ENCODE results near the gene FMOD.
"Not testable (repeated sequence)": the region's sequence is repeated elsewhere in the genome, so short reads cannot be mapped to it uniquely, and the experiment has no call there.

FMOD gene

DNA sequence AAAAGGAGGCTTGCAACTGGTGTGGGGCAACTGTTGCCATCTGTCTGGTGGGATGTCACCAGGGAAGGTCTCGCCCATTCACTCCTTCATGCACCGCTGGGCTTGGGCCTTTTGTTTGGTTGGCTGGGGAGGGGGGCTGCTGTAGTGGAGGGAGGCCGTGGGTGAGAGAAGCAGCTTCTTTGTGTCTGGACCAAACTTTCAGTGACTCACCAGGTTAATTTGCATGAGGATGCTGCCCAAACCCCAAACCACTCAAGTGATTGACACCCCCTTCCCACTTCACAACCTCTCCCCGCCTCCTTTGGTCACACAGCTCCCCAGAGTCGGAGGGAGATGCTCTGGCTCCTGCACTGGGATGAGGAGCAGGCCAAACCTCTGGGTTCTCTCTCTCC lies 25.9 kb downstream of the FMOD start:
- no peak for DNase-seq

DNA sequence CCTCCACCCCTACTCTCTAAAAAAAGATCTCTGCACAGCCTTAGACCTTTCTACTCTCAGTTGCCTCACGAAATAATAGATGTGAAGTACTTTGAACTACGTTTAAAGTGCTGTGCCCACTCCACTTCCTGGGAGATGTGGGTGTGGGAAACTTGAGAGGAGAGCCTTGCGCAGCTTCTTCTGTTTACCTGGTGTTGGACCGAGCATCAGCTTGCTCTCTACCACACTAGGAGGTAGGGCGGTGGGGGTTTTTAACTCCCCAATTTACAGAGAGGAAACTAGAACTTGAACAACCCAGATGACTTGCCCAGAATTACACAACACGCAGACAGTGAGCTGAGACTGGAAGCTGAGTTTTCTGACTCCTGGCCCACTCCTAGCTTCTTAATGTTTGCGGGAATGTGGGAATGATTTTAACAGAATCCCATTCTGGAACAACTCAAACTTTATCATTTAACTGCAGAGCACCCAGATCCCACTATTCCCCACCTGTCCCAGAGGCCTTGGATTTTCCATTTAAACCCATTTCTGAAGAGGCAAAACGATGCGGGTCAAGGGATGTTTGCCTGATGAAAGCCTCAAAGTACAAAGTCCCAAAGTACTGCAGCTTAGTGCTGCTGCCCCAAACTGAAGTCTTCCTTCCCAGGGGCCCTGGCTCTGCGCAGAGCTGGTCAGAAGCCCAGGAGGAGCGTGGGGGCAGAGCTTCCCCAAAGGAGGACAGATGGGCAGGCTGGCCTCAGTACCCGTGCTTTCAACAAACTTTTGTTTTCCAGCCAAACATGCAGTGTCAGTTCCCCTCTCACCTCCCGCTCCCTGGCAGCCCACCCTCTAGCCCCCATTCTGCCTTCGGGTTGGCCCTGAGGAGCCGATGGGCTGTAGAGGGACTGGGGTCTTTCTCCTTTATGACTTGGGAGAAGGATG lies 26.6 kb downstream of the FMOD start:
- no peak for DNase-seq

DNA sequence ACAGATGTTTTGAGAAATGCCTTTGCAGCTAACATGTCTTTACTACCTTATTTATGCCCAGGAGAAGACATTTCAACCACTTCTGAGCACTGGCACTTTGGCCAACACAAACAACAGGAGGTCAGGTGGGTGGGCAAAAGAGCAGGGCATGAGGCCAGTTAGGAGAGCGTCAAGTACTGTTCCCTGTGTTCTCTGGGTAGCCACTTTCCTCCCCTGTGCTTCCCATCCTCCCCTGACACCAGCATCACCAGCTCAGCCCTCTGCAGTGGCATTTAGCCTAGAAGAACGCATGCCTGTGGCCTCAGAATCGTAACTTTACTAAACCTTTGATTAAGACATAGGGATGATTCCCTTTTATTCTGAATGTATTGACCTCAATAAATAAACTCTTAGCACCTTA lies 27.3 kb downstream of the FMOD start:
- no peak for DNase-seq

DNA sequence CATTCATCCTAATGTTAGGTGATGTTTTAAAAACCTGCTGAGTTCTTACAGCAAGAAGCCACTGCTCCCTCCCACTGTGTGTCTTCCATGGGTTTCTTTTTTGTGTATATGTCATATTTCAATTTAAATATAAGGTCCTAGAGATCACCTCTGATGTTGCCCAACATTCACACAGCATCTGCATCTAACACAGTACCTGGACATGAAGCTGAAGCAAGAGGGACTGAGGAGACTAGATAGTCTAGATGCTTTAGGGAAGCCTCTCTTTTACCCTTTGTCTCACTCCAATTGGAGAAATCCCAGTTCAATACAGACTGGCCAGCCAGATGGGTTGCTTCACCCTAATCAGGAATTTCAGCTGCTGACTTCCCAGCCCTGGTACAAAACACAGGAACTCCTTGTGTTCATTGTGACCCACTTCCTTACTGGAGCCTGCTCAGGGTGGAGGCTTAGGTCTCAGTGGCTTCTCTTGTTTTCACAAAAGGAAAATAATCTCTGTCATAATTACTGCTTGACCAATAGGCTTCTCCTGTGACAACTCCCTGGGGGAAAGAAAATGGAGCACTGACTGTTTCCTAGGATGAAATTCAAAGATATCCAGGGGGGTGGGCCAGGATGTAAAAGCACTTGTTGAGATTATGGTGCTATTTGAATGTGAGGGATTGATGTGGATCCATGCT lies 28.3 kb downstream of the FMOD start:
- DNase-seq = no peak

DNA sequence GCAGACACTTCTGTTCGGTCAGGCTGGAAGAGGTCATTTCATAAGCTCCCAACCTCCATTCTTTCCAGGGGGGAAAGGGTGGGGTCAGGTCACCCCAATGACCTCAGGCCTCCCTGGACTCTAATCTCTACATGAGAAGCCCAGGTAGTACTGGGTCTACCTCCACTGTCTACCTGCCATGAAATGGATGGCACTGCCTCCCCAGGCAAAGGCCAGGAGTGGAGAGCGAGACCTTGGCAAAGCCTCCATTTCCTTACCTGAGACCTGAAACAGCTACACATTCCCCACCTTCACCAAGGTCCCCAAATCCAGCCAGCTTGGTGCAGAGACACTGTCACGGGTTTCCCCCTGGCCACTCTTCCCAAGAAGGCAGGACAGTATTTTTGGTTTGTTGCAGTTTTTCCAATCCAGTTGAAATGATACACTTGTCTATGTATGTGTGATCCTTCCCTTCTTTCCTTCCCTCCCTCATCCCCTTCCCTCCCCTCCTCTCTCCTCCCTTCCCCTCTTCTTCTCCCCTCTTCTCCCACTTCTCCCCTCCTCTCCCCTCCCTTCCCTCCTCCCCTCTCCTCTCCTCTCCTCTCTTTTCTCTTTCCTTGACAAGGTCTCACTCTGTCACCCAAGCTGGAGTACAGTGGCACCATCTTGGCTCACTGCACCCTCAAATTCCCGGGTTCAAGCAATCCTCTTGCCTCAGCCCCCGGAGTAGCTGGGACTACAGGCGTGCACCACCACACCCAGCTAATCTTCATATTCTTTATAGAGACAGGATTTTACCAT lies 29.5 kb downstream of the FMOD start:
- DNase-seq = no peak

DNA sequence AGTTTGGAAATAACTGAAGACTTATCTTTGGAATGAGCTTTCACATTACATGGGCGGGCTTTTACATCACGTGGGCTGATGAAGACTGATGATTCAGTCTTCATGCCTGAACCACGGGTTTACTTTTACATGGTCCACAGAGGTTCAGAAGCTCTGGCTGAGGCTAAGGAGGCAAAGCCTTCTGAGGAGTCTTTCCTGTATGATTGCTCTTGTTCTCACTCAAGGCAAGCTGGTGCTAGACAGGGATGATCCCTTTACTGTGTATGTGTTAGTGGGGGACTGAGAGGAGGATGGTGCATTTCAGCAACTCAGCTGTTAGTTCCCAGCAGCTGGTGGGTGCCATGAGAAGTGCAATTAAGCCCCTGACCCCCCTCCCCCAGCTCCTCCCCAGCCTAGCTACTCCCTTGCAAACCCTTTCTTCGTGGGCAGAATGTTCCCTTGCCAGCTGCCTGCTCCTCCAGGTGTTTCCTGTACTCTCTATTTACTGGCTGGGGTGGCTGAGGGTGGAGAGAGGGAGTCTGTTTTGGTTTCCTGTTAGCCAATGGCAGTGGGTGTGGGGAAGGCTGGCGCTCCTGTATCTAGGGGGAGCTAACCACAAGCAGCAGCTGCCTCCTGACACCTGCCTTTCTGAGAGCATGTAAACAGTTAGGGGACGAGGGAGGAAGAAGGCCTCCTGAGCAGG lies 30.2 kb downstream of the FMOD start:
- DNase-seq = no peak

DNA sequence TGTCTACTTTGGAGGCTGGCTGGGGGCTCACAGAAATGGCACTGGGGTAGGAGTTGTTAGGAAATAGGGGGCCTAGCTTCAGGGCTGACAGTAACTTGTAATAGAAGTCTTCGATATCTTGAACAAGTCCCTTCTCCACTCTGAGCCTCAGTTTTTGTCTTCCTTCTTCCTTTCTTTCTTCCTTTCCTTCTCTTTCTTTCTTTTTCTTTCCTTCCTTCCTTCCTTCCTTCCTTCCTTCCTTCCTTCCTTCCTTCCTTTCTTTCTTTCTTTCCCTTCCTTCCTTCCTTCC lies 32.7 kb downstream of the FMOD start:
- no peak for DNase-seq

DNA sequence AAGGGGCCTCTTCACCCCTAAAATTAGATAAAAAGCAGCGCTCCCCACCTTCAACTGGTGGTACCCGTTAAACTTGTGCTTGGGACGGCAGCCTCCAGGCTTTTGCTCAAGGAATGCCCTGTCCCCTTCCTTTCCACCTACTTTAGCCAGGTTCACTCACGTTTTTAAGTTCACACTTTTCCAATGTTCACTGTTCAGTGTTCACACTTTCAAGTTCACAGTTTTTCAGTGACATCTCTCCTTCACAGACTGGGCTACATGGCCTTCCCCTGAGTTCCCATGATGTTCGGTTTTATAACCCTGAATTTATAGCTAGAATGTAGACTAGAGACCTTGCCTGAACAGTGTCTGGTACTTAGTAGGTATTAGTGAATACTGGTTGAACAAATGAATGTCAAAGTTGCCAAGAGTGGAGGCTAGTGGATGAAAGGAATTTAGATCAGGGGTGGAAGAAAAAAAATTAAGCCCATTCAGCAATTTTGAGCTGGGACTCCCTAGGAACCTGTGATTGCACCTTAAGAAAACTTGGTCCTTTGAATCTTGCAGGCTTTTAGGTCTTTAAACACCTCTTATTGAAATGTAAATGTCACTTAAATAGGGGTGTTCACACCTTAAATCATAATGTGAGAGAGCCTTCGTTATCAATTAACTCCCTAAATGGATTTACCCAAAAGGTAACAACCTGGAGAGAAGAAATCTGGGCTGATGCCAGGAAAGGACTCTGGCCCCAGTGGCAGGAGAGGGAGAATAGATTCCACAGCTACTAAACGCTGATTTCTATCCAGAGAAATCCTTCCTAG lies 33.3 kb downstream of the FMOD start:
- DNase-seq = no peak

DNA sequence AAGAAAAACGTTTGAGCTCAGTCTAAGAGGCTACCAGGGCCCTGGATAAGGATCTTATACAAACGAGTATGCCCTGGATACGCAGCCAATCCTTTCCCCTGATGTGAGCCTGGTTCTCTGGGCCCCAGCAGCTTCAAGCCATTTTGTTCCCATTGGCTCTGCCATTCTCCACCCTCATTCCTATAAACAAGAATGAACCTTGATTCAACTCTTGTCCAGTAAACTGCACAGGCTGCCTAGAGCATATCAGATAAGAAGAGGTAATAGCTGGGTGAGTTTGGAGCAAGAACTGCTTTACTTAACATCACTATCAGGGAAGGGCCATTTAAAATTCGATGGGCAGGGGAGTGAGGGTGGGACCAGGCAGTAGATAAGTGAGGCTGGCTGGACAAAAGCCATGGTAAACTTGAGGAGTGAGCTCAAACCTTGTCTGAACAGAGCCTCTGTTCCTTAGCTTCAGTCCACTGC lies 34.3 kb downstream of the FMOD start:
- no peak for DNase-seq

DNA sequence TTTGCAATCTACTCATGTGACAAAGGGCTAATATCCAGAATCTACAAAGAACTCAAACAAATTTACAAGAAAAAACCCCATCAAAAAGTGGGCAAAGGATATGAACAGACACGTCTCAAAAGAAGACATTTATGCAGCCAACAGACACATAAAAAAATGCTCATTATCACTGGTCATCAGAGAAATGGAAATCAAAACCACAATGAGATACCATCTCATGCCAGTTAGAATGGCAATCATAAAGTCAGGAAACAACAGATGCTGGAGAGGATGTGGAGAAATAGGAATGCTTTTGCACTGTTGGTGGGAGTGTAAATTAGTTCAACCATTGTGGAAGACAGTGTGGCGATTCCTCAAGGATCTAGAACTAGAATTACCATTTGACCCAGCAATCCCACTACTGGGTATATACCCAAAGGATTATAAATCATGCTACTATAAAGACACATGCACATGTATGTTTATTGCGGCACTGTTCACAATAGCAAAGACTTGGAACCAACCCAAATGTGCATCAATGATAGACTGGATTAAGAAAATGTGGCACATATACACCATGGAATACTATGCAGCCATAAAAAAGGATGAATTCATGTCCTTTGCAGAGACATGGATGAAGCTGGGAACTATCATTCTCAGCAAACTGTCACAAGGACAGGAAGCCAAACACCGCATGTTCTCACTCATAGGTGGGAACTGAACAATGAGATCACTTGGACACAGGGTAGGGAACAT lies 36.7 kb downstream of the FMOD start:
- DNase-seq = not testable (repeated sequence)

DNA sequence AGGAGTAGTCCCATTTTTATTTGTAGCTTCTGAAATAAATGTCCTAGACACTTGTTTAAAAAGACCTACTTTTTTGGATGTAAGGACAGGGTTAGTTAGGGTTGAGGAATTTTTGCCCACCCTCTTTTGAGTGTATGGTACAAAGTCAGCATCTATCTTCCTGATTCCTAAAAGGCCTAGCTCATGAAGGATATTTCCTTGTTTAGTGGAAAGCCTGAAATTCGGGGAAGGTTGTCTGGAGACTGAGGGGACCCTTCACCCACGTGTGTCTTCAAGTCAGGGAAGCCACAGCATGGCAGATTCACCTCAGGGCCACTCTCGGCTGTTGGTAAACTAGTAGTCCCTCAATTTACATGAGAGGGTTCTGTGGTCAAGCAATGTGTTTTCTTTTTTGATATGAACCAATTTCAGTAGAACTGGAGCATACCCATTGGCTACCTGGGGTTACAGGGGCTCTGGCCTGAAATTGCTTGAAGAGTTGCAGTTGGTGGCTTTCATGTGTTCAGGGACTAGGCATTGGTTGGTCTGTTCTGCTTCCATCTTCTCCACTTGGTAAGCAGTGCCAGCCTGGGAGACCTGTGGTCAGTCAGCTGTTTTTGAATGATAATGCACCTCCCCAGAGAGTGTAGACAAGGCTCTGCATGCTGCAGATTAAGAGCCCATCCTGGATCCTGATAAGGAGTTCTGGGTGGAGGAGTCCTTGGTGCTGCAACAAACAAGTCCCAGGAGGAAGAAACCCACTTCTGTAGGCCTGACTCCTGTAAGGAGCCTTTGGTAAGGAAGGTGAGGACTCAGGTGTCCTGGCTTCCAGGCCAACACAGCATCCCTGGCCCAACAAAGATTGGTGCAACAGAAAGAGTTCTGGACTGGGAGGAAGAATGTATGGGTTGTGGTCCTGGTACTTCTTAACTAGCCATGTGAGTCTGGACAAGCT lies 39.3 kb downstream of the FMOD start:
- no peak for DNase-seq

DNA sequence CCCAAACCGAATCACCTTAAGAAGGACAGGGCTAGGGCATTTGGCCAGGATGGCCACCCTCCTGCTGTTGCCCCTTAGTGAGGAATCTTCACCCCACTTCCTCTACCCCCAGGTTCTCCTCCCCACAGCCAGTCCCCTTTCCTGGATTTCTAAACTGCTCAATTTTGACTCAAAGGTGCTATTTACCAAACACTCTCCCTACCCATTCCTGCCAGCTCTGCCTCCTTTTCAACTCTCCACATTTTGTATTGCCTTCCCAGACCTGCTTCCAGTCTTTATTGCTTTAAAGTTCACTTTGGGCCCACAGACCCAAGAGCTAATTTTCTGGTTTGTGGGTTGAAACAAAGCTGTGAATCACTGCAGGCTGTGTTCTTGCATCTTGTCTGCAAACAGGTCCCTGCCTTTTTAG lies 42.0 kb downstream of the FMOD start:
- DNase-seq = no peak

DNA sequence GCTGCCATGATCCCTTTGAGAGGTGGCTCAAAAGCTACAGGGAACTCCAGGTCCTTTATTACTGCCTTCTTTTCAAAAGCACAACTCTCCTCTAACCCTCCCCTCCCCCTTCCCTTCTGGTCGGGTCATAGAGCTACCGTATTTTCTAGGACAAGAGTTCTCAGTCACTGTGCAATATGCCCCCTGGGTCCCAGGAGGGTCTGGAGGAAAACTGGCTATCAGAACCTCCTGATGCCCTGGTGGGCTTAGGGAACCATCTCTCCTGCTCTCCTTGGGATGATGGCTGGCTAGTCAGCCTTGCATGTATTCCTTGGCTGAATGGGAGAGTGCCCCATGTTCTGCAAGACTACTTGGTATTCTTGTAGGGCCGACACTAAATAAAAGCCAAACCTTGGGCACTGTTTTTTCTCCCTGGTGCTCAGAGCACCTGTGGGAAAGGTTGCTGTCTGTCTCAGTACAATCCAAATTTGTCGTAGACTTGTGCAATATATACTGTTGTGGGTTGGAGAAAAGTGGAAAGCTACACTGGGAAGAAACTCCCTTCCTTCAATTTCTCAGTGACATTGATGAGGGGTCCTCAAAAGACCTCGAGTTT lies 42.5 kb downstream of the FMOD start:
- no peak for DNase-seq

DNA sequence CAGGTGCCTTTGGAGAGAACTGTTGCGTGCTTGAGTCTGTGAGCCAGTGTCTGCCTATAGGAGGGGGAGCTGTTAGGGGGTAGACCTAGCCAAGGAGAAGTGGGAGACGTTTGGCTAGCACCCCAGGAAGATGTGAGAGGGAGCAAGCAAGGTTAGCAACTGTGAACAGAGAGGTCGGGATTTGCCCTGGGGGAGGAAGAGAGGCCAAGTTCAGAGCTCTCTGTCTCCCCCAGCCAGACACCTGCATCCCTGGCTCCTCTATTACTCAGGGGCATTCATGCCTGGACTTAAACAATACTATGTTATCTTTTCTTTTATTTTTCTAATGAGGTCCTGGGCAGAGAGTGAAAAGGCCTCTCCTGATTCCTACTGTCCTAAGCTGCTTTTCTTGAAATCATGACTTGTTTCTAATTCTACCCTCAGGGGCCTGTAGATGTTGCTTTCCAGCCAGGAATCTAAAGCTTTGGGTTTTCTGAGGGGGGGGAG lies 43.2 kb downstream of the FMOD start:
- DNase-seq = no peak

DNA sequence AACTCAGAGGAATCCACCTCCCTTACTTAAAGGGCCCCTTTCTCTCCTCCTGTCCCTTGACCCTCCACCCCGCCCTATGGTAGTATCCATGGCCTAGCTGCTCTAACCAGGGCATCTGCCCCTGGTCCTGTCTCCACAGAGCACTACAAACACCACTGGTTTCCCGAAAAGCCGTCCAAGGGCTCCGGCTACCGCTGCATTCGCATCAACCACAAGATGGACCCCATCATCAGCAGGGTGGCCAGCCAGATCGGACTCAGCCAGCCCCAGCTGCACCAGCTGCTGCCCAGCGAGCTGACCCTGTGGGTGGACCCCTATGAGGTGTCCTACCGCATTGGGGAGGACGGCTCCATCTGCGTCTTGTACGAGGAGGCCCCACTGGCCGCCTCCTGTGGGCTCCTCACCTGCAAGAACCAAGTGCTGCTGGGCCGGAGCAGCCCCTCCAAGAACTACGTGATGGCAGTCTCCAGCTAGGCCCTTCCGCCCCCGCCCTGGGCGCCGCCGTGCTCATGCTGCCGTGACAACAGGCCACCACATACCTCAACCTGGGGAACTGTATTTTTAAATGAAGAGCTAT lies 43.9 kb downstream of the FMOD start:
- DNase-seq = no peak

DNA sequence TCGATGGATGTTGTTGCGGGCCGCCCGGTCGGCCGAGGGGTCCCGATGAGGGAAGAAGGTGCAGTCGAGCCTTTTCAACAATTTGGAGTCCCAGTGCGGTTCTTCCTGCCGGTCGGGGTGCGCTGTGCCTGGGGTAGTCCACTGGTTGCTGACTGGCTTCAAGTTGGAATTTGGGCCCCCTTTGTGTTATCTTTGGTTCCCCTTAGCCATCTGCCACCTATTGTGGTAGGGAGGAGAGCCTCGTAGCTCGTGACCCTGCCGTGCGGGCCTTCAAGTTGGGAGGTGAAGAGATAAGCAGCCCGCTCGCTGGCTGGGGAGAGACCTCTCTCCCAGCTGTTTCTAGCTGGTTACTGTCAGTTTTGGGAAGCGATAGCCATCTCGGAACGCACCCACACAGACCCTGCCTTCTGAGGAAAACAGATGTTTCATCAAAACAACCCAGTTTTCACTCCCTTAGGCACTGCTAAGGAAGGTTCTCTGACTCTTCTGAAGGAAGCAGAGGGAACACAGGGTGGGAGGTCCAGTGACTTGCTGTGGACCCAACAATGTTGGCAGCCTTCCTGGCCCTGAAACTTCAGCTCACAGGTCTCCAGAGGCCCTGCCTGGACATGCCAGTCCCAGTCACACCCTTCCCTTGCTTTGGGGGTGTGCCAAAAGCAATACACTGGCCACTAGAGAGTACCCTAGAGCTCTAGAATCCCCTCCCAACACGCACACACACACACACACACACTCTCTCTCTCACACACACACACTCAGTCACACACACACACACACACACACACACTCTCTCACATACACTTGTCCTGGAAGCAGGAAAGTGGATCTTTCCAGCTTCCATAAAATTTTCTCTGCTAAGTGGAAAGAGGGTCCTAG lies 44.6 kb downstream of the FMOD start:
- DNase-seq = no peak

DNA sequence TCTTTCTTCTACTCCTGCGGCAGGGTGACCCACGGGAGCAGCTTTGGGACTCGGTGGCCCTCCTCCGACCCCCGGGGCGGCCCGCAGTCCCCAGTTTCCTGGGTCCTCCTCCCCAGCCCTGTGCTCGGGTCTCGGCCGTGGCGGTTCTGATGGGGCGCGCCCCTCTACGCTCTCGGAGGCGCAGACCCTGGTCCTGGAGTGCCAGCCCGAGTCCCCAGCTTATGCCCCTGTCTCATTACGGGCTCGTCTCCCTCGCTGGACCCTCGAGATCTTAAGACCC lies 45.2 kb downstream of the FMOD start:
- no peak for DNase-seq

Data from NCI-H2227 treated with DMSO at 0.1 percent for 48 hours (cell line).